SK-N-SH (cell line): Measurements from ENCODE around the gene NEK2. TPM values are rescaled to one million over a fixed set of nuclear protein-coding genes. Genes with fewer than 3 reads are reported as not detected.

Source experiments
- CTCF ChIA-PET: fragments of 300-600, 350-600 bp; formaldehyde crosslinking; extraction: SDS; loops from one replicate; lab custom pipeline; 2021; lab: Yijun Ruan, JAX
- POLR2A ChIA-PET: fragments of 350-600 bp; sonication (Branson Sonifier 250); formaldehyde crosslinking; extraction: SDS; loops from one replicate; lab custom pipeline; 2020; ENCODE audit warnings: antibody characterized with exemption, inconsistent platforms; lab: Yijun Ruan, JAX
- DNase-seq: peaks from one replicate; pipeline ENCODE4 v3.0.0; 2012
- H2AFZ ChIP-seq: fragments of 200-600 bp; sonication (generic); 2 replicates; pipeline ENCODE4 v1.8.1; 2016; ENCODE audit warnings: antibody characterized with exemption, mild to moderate bottlenecking, low read depth
- H3F3A ChIP-seq: fragments of 200-600 bp; sonication (generic); replicated peaks from 2 replicates; pipeline ENCODE3; 2016; ENCODE audit warnings: antibody characterized with exemption, mild to moderate bottlenecking; ENCODE audit not compliant: insufficient read depth
- H3K27ac ChIP-seq, 2 experiments: fragments of 200-500 bp in 1 of 2; fragments of 200-600 bp in 1 of 2; sonication (Bioruptor generic) in 1 of 2; sonication (generic), shearing (Covaris generic) in 1 of 2; 2 replicates each; pipeline versions ENCODE4 v1.5.1 to v1.6.1; 2014 to 2016; ENCODE audit warnings: low read depth in 2 of 2, inconsistent platforms in 1 of 2, low read length in 1 of 2, mild to moderate bottlenecking in 1 of 2, mixed read lengths in 1 of 2
- H3K27me3 ChIP-seq: fragments of 200-600 bp; sonication (generic), shearing (Covaris generic); 2 replicates; pipeline ENCODE4 v1.6.1; 2016; ENCODE audit warnings: mixed run types; ENCODE audit not compliant: insufficient read depth
- H3K36me3 ChIP-seq, 2 experiments: fragments of 200-500 bp in 1 of 2; fragments of 200-600 bp in 1 of 2; sonication (Bioruptor generic) in 1 of 2; sonication (generic) in 1 of 2; replicated peaks in 1 of 2; 2 replicates each; pipeline versions ENCODE3 to v1.5.1; 2014 to 2016; ENCODE audit warnings: low read length in 1 of 2, mild to moderate bottlenecking in 1 of 2; ENCODE audit not compliant: insufficient read depth in 2 of 2, control insufficient read depth in 1 of 2
- H3K4me1 ChIP-seq, 2 experiments: fragments of 200-500 bp in 1 of 2; fragments of 200-600 bp in 1 of 2; sonication (Bioruptor generic) in 1 of 2; sonication (generic), shearing (Covaris generic) in 1 of 2; 2 replicates each; pipeline versions ENCODE4 v1.5.1 to v1.6.1; 2014 to 2016; ENCODE audit warnings: low read depth in 1 of 2, low read length in 1 of 2, mixed run types in 1 of 2; ENCODE audit not compliant: insufficient read depth in 2 of 2, control insufficient read depth in 1 of 2
- H3K4me2 ChIP-seq: fragments of 200-600 bp; sonication (generic), shearing (Covaris generic); 2 replicates; pipeline ENCODE4 v1.6.1; 2017; ENCODE audit warnings: mixed run types
- H3K4me3 ChIP-seq, 2 experiments: fragments of 200-500 bp in 1 of 2; fragments of 200-600 bp in 1 of 2; sonication (Bioruptor generic) in 1 of 2; sonication (generic), shearing (Covaris generic) in 1 of 2; 2 replicates each; pipeline versions ENCODE4 v1.5.1 to v1.8.1; 2014 to 2016; ENCODE audit warnings: low read depth in 2 of 2, inconsistent platforms in 1 of 2, low read length in 1 of 2, mild to moderate bottlenecking in 1 of 2, mixed read lengths in 1 of 2, moderate library complexity in 1 of 2
- H3K79me2 ChIP-seq: fragments of 200-600 bp; sonication (generic); 2 replicates; pipeline ENCODE4 v1.8.1; 2017; ENCODE audit warnings: mild to moderate bottlenecking; ENCODE audit not compliant: insufficient read depth
- H3K9ac ChIP-seq: fragments of 200-600 bp; sonication (generic); 2 replicates; pipeline ENCODE4 v1.6.1; 2017; ENCODE audit warnings: mixed run types
- H3K9me2 ChIP-seq: fragments of 200-600 bp; sonication (generic); 2 replicates; pipeline ENCODE4 v1.6.1; 2017; ENCODE audit warnings: mixed run types
- H3K9me3 ChIP-seq: fragments of 200-600 bp; sonication (generic); 2 replicates; pipeline ENCODE4 v1.6.1; 2017; ENCODE audit warnings: mixed run types, mild to moderate bottlenecking, moderate library complexity
- H4K20me1 ChIP-seq: fragments of 200-600 bp; sonication (generic); 2 replicates; pipeline ENCODE4 v1.6.1; 2017; ENCODE audit warnings: mild to moderate bottlenecking, mixed run types; ENCODE audit not compliant: insufficient read depth
- CHD2 ChIP-seq: fragments of 150-350 bp; IDR thresholded peaks from 2 replicates; pipeline ENCODE4 v1.6.1; 2018; ENCODE audit warnings: low read length; ENCODE audit not compliant: partially characterized antibody
- ELF1 ChIP-seq: IDR thresholded peaks from 2 replicates; pipeline ENCODE4 v1.4.0; 2012
- EP300 ChIP-seq, 2 experiments: IDR thresholded peaks; 2 replicates each; pipeline versions ENCODE4 v1.4.0 to v1.6.1; 2012; ENCODE audit warnings: borderline replicate concordance in 1 of 2, low read depth in 1 of 2, low read length in 1 of 2
- EZH2phosphoT487 ChIP-seq: fragments of 200-600 bp; sonication (generic); IDR thresholded peaks from 2 replicates; pipeline ENCODE4 v1.6.1; 2017; ENCODE audit warnings: low read depth, mixed run types, mild to moderate bottlenecking, antibody characterized with exemption, moderate library complexity, borderline replicate concordance
- GATA2 ChIP-seq: sonication (generic); formaldehyde crosslinking; IDR thresholded peaks from 2 replicates; pipeline ENCODE4 v1.5.0; 2020; ENCODE audit warnings: mild to moderate bottlenecking, missing genetic modification reagents
- JUND ChIP-seq: IDR thresholded peaks from 2 replicates; pipeline ENCODE4 v1.4.0; 2012
- NRF1 ChIP-seq: IDR thresholded peaks from 2 replicates; pipeline ENCODE4 v1.6.1; 2012; ENCODE audit warnings: low read depth, mild to moderate bottlenecking, low read length
- POLR2AphosphoS5 ChIP-seq: IDR thresholded peaks from 2 replicates; pipeline ENCODE4 v1.6.1; 2012; ENCODE audit warnings: low read depth, low read length
- RCOR1 ChIP-seq: fragments of 150-350 bp; IDR thresholded peaks from 2 replicates; pipeline ENCODE4 v1.6.1; 2017; ENCODE audit warnings: antibody characterized with exemption, low read length
- REST ChIP-seq: IDR thresholded peaks from 2 replicates; pipeline ENCODE4 v1.6.1; 2012; ENCODE audit warnings: mild to moderate bottlenecking, low read depth, low read length, moderate library complexity
- RFX5 ChIP-seq: IDR thresholded peaks from 2 replicates; pipeline ENCODE4 v1.6.1; 2012; ENCODE audit warnings: mild to moderate bottlenecking, improper control_type of control experiment, low read length
- RXRA ChIP-seq: IDR thresholded peaks from 2 replicates; pipeline ENCODE4 v1.4.0; 2012; ENCODE audit warnings: low read depth, mild to moderate bottlenecking, borderline replicate concordance
- SIN3A ChIP-seq: IDR thresholded peaks from 2 replicates; pipeline ENCODE4 v1.6.1; 2012; ENCODE audit warnings: low read depth, mild to moderate bottlenecking, low read length, moderate library complexity, borderline replicate concordance
- TAF1 ChIP-seq: IDR thresholded peaks from 2 replicates; pipeline ENCODE4 v1.6.1; 2012; ENCODE audit warnings: low read depth, mild to moderate bottlenecking, low read length, moderate library complexity, borderline replicate concordance
- USF1 ChIP-seq: IDR thresholded peaks from 2 replicates; pipeline ENCODE4 v1.4.0; 2012; ENCODE audit warnings: low read depth, borderline replicate concordance
- USF2 ChIP-seq: fragments of 150-350 bp; IDR thresholded peaks from 2 replicates; pipeline ENCODE4 v1.6.1; 2017; ENCODE audit warnings: antibody characterized with exemption, low read length, low read depth, borderline replicate concordance
- WGBS: methylation state at CpG from one replicate; pipeline ENCODE4 v1.1.6; 2017; ENCODE audit warnings: low lambda C conversion rate; 5-methylcytosine and 5-hydroxymethylcytosine counted together
- polyA plus RNA-seq, 3 experiments: library from polyadenylated mRNA; depleted of rRNA; stranded (reverse); fragments of >200 nt; gene quantifications; 2 replicates each; pipeline ENCODE4 v1.2.3, GENCODE V29; 2012
- TF ChIP-seq, protein P1 (sequence below): fragments of 150-350 bp; IDR thresholded peaks from 2 replicates; pipeline ENCODE4 v1.6.1; 2016; ENCODE audit warnings: mild to moderate bottlenecking, low read depth, low read length

NEK2 gene
- polyA plus RNA-seq, 1 of the 3 experiments (the other 2 are of a cell fraction), result 9.4 TPM

- 94% methylated on average over 14 of the region's 16 CpGs for WGBS
- Histone ChIP-seq H3K9me2 (no peaks in the 10 kb centered on the region), H3K9me3 (no peaks in the 10 kb centered on the region), H2AFZ (no peak overlapping the region), H3K4me2 (no peak overlapping the region), H3K9ac (no peak overlapping the region), H3K27me3 (no peaks in the 10 kb centered on the region), H4K20me1 (no peaks in the 10 kb centered on the region), H3K36me3 (no peaks in the 10 kb centered on the region), H3K27ac (no peak overlapping the region), H3K79me2 (no peaks in the 10 kb centered on the region), H3F3A (no peaks in the 10 kb centered on the region), H3K4me1 (peaks cover 0 to 3% of the 10 kb centered on the region in 2 experiments; a peak in 1 of 4 replicates), H3K4me3 (no peak overlapping the region)
- TF ChIP-seq TAF1 (no peak), NRF1 (no peak), POLR2AphosphoS5 (no peak), SIN3A (no peak), RCOR1 (no peak), RFX5 (no peak), EZH2phosphoT487 (no peak), USF1 (no peak)
- TF ChIP-seq, protein P1, sequence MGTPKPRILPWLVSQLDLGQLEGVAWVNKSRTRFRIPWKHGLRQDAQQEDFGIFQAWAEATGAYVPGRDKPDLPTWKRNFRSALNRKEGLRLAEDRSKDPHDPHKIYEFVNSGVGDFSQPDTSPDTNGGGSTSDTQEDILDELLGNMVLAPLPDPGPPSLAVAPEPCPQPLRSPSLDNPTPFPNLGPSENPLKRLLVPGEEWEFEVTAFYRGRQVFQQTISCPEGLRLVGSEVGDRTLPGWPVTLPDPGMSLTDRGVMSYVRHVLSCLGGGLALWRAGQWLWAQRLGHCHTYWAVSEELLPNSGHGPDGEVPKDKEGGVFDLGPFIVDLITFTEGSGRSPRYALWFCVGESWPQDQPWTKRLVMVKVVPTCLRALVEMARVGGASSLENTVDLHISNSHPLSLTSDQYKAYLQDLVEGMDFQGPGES, result no peak
- DNase-seq, result no peak
- CTCF ChIA-PET, result interaction anchor here (0.6 to 5.0 kb wide), 50 partner anchors 9 to 757 kb away, joined by 3 to 73 read pairs (median 4); partner anchors contain the start of genes DTL and INTS7
- POLR2A ChIA-PET, result no interaction called here
Measured at GRCh38 chr1:211699059-211699458, 23.6 kb upstream of the NEK2 start.

- Histone ChIP-seq H3K4me2 (no peak overlapping the region), H4K20me1 (no peaks in the 10 kb centered on the region), H3K4me3 (no peak overlapping the region; a peak in 1 of 4 replicates), H3K9me3 (no peaks in the 10 kb centered on the region), H3K9ac (no peak overlapping the region), H3K36me3 (no peaks in the 10 kb centered on the region), H3K27ac (no peak overlapping the region), H3F3A (no peaks in the 10 kb centered on the region), H3K9me2 (no peaks in the 10 kb centered on the region), H3K79me2 (no peaks in the 10 kb centered on the region), H3K4me1 (no peaks in the 10 kb centered on the region), H2AFZ (0 out of 2 replicates have a peak overlapping the region, but pooled peaks have one; percentile 57), H3K27me3 (no peaks in the 10 kb centered on the region)
- ChIA-PET CTCF (interaction anchor here (0.6 to 5.0 kb wide), 73 partner anchors 8 to 841 kb away, joined by 3 to 73 read pairs (median 4); partner anchors contain the start of genes DTL and INTS7), POLR2A (no interaction called here)
- peak; percentile 86 for DNase-seq
- 43% methylated on average over 20 of the region's 29 CpGs for WGBS
- TF ChIP-seq USF2 (no peak), EP300 (IDR thresholded peaks at IDR 0.05; ENCODE audit: borderline replicate concordance in 1 of 2, low read depth in 1 of 2, low read length in 1 of 2) (no peak), CHD2 (peak; percentile 25), RFX5 (no peak), ELF1 (no peak), SIN3A (no peak), RXRA (no peak), GATA2 (CRISPR knock-in tag) (no peak), JUND (no peak), REST (0 out of 2 replicates have a peak, but pooled peaks have one; percentile 21), NRF1 (no peak)
- TF ChIP-seq, protein P1, result no peak
Measured at GRCh38 chr1:211698161-211699026, 23.0 kb upstream of the NEK2 start.
